Measurements from ENCODE around the gene SARDH.

The SARDH gene, protein sequence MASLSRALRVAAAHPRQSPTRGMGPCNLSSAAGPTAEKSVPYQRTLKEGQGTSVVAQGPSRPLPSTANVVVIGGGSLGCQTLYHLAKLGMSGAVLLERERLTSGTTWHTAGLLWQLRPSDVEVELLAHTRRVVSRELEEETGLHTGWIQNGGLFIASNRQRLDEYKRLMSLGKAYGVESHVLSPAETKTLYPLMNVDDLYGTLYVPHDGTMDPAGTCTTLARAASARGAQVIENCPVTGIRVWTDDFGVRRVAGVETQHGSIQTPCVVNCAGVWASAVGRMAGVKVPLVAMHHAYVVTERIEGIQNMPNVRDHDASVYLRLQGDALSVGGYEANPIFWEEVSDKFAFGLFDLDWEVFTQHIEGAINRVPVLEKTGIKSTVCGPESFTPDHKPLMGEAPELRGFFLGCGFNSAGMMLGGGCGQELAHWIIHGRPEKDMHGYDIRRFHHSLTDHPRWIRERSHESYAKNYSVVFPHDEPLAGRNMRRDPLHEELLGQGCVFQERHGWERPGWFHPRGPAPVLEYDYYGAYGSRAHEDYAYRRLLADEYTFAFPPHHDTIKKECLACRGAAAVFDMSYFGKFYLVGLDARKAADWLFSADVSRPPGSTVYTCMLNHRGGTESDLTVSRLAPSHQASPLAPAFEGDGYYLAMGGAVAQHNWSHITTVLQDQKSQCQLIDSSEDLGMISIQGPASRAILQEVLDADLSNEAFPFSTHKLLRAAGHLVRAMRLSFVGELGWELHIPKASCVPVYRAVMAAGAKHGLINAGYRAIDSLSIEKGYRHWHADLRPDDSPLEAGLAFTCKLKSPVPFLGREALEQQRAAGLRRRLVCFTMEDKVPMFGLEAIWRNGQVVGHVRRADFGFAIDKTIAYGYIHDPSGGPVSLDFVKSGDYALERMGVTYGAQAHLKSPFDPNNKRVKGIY

GRCh38 chr9:133737774-133738639 lies at the start of gene SARDH:
TSS of gene SARDH (minus strand) at chr9:133738352. CDS start at chr9:133734173, 4,179 bp downstream.
- DNase-seq (ENCODE audit: low read depth): peak; percentile 17

- no peak for DNase-seq (ENCODE audit: low read depth)
These were observed 49.5 kb upstream of the SARDH start for GRCh38 chr9:133787754-133788025.

- DNase-seq (ENCODE audit: low read depth): no peak
These were observed 49.0 kb upstream of the SARDH start for GRCh38 chr9:133786907-133787753.

DNA sequence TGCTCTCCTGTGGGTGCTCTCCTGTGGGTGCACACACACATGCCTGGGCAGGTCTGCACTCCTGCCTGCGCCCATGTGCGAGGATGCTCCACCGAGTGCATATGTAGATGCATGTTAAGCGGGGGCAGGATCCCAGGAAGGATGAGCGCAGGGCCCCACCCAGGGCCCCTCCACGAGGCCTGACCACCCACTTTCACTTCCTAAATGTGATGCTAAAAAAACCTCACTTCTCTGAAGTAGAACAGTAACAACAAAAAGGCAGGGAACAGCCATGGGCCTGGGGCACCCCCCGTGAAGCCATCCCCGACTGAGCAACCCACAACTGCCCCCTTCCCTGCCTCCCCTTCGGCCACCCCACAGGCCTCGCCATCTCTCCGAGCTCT lies 48.2 kb upstream of the SARDH start:
- DNase-seq (ENCODE audit: low read depth): no peak

- DNase-seq (ENCODE audit: low read depth): no peak
These were observed 47.7 kb upstream of the SARDH start for GRCh38 chr9:133785753-133786370.

DNA sequence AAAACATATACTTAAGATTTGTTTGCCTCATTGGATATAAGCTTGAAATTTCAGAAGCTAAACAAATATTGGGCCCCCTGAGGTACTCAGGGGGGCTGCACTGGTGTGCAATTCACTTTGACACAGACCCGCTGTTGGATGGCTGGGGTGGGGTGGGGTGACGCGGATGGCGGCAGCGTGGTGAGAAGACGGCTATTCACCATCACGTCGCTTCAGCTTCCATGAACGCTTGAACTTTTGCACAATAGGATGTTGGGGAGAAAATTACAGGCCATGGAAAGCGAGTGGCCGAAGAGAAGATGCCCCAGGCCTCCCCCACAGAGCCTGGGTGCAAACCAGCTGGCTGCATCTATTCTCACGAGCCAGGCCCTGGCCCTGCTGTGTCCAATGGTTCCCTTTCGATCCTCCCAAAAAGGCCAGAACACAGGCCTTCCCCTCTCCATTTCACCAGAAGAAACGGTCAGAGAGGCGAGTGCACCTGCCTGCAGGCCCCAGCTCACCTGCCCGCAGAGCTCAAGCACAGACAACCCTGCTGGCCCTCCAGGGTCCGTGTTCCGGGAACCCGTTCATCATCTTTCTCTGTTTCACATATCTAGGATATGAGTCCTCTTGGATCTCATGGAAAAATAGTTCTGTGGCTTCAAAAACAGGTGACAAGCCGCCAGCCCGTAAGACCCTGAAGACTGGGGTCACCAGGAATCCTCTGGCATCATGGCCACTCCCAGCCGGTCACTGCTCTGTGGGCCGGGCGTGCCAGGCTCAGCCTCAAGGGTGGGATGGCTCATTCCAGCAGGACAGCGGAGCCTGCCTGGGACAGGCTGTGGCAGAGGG lies 46.8 kb upstream of the SARDH start:
- DNase-seq (ENCODE audit: low read depth): no peak

DNA sequence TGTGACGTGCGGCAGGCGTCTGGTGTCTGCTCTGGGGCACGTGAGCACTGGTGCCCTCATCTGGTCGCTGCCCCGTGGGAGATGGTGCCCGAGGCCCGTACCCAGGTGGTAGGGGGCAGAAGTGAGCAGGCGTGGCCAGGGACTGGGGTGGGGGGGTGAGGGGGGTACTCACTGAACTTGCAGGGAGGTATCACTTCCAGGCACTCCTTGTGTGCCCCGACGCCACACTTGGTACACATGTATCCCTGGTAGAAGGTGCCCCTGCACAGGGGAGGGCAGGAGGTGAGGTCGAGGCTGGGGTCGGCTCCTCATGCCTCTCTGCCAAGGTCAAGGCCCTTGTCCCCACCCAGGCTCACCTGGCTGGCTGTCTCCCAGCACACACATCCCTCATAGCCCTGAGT lies 45.2 kb upstream of the SARDH start:
- no peak for DNase-seq (ENCODE audit: low read depth)

- peak; percentile 50 for DNase-seq (ENCODE audit: low read depth)
These were observed 44.3 kb upstream of the SARDH start for GRCh38 chr9:133782157-133783130.

- no peak for DNase-seq (ENCODE audit: low read depth)
These were observed 43.6 kb upstream of the SARDH start for GRCh38 chr9:133781828-133782135.

DNA sequence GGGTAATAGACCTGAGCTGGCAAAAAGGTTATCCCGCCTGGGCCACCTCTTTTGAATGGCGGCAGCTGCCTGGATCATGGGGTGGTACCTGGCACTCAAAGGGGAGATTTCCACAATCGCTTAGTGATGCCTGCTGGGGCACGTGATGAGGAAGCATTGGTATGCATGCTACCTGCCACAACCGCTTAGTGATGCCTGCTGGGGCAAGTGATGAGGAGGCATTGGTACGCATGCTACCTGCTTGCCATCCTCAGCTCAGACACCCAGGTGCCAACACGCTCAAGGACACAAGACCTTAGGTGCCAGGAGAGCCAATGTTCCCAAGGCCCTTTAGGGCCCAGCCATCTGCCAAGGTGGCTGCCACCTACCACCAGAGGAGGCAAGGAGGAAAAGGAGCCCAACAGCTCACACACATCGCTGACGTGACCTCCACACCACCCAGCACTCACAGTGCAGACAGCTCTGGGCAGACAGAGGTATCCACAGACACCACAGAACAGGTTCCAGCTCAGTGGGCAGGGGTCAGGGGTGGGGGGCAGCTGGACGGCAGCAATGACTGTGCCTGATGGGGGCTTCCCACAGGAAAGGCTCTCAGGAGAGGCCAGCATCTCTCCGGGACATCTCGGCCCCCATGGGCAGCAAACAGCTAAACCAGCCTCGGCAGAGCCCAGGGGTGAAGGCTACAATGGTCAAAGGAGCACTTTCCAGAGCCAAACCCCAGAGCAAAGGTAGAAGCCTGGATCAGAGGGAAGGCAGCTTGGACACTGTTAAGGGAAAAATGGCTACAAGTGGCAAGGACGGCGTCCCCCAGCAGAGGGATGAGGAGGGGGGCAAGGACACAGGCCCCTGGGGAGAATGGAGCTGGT lies 43.0 kb upstream of the SARDH start:
- no peak for DNase-seq (ENCODE audit: low read depth)

DNA sequence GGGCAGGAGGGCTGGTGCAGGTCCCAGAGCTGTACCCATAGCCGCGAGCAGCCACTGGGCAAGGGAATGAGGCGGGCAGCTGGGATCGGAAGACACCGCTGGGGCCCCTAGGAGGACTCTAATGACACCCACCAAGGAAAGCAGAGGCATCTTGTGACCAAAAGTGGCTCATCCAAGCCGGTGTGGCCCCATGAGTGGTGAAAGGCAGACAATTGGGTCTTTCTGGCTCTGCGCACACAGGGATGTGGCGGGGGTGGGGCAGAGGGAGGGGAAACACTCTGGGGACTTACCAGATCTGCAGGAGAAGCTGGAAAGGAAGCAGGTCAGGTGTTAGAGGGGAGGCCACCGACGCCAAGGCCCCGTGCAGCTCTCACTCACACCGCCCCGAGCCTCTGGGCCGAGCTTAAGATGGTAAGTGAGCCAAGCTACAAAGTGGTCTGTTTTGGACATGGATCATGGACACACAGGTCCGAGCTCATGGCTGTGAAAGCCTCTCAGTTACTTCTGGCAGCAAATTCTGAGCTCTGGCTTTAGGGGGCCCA lies 42.3 kb upstream of the SARDH start:
- no peak for DNase-seq (ENCODE audit: low read depth)

DNA sequence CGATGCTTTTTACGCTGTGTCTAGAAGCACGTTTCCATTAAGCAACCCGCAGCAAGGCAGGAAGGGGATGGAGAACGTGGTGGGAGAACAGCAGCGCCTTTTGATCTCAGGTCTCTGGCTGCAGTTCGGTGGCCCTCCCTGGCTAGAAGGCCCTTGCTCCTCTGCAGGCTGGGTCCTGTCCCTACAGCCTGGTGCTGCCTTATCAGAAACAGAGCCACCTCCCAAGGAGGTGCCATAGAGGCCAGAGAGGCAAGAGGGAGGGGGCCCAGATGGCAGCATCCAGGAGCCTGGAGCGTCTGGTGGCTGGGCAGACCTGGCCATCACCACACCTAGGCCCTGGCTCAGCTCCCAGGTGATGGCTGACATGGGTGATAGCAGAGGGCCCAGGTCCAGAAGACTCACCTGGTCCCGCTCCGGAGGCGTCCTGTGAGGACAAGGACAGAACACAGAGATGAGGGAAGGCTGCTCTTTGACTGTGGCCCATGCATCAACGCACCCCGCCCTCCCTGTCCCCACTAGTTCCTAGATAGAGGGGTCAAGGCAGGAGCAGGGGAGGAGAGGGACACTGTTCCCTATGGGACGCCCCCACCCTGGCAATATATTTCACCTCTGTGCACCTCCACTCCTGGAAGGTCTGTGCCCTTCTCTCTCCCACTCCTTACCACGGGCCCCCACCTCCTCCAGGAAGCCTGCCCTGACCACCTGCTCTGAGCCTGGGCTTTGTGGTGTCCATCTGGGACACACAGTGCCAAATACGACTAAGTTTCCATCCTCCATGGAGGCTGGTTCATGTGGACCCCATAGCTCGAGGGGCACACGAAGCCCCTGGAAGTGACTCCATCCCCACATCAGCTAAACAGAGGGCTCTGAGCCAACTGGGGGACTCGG lies 41.6 kb upstream of the SARDH start:
- DNase-seq (ENCODE audit: low read depth): no peak

GRCh38 chr9:133779081-133779480 lies 40.9 kb upstream of the SARDH start:
- DNase-seq (ENCODE audit: low read depth): no peak

GRCh38 chr9:133778336-133779013 lies 40.3 kb upstream of the SARDH start:
- no peak for DNase-seq (ENCODE audit: low read depth)

DNA sequence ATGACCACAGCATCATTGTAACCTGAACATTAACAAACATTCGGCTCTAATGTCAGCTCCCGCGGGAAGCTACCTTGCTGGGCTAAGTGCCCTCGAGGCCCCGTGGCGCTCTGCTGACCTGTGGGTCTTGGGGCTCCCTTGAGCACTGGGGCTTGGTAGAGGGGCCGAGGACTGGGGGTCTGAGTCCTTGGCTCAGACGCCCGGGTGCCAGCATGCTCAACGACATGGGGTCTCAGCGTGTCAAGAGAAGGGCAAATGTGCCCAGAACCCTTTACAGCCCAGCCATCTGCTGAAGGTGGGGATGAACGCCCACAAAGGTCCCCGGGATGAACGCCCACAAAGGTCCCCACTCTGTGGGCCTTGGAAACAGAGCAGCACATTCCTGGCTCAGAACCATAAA lies 39.7 kb upstream of the SARDH start:
- DNase-seq (ENCODE audit: low read depth): no peak
